Ishikawa (cell line): ENCODE results near the gene MTSS2.

Experiments
- REST ChIP-seq: IDR thresholded peaks from 2 replicates; pipeline ENCODE4 v1.6.1; 2012; ENCODE audit warnings: low read depth, mild to moderate bottlenecking
- TAF1 ChIP-seq: IDR thresholded peaks from 2 replicates; pipeline ENCODE4 v1.6.1; 2012; ENCODE audit warnings: low read depth, mild to moderate bottlenecking

GRCh38 chr16:70684146-70685060 is 1.4 kb downstream of the MTSS2 start:
- TF ChIP-seq REST (no peak), TAF1 (no peak)
